HG03342 (cell line): ENCODE measurements around the gene HHLA2.

Experiments
- ATAC-seq: cut with Tn5 transposase; IDR thresholded peaks from one replicate; pipeline ENCODE4 v1.9.1; 2021; ENCODE audit warnings: mild to moderate bottlenecking, moderate library complexity; ENCODE audit not compliant: unreplicated experiment

Gene HHLA2

DNA sequence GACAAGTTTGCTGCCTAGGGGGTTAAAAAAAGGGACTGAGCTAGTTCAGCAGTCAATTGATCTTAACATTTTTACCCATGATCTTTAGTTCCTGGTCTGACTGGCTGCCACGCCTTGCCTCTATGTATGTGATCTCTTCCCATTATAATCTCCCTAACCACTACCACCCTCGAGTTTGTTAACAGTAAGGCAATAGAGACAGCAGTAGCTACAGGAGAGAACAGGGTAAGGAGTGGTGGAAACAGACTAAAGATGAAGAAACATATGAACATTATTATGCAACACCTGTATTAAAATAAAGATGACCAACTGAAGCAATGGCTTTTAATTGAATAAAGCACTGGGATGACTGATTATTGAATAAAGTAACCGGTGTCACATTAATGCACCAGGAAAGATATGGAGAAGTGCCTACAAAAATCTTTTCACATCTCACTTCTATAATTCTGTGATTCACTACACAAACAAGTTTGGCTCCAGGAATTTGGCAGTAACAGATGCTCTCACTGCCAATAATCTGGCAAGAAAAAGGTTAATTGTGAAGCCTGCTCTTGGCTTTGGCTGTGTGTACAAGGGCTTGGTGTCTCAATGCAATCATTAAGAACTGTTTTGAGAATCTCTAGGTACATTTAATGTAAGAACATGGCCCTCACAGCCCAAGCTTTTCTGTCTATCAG lies 95.7 kb downstream of the HHLA2 start:
- no peak for ATAC-seq

DNA sequence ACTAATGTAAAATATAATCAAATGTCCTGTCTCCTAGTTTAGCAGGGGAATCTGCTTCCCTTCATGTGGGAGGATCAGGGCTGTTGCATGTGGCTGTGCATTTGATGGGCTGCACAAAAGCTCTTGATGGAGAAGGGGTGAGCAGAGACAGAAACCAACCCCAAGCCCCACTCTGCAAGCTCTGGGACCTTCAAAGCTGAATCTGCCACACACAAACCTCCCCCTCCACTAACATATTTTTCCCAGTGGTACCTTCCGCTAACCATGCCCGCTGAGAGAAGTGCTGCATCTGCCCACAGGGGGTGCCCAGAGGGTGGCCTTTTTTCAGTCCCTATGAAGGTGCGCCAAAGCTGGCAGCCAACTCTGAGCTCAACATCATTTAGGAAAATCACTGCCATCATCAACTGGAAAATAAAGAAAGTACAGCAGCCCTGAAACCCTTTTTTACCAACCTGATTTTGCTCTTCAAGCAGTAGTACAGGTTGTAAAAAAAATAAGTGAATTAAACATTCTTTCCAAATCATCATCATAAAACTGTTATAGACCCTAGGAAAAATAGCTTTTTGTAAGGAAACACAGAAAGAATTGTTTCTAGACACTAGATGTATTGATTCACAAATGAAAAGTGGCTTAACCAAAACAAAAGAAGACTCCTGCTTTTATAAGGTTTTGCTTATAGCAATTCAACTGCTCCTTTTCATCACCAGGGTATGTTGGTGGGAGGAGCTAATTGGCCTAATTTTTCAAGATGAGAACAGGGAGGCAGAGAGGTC lies 97.0 kb downstream of the HHLA2 start:
- ATAC-seq, result no peak

DNA sequence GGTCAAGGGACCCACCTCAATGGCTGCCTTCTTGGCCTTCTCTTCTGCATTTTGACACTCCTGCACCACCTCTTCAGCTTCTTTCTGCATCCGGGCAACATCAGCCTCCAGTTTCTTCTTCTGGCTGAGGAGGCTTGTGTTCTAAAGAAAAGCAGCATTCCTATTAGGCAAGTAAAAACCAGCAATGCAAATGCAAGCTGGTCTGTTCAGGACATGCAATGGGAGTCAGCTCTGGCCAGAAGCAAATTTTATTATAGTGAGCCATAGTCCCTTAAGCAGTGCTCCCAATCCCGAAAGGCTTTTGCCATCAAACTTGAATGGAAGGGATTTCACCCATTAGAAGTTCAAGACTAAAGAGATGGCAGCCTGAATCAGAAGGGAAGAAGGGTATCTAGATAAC lies 97.7 kb downstream of the HHLA2 start:
- no peak for ATAC-seq

DNA sequence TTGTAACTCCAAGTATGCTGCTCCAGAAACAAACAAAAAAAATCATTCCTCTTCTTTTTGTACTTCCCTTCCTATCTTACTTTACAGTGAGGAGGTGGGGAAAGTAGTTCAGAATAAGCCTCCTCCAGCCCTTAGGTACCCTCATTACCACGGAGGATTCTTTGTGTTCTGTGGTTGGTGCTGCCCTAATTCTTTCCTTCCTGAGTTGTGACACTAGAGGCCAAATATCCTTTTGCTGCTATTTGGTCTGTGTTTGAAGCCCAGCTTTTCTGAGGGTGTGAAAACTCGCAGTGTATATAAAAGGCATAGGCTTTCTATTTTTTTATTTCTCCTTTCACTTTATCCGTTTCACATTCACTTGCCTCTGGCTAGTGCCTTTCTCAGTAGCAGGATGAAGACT lies 98.2 kb downstream of the HHLA2 start:
- ATAC-seq, result no peak

DNA sequence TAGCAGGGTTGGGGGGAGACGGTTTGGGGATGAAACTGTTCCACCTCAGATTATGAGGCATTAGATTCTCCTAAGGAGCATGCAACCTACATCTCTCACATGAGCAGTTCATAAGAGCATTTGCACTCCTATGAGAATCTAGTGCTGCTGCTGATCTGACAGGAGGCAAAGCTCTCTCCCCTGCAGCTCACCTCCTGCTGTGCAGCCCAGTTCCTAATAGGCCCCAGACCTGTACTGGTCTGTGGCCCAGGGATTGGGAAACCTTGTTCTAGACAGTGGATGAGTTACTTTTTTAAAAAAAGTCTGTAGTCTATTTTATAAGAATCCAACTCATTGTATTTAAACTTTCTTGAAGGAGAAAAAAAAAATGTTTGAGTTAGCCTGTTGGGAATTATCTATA lies 100.0 kb downstream of the HHLA2 start:
- no peak for ATAC-seq

DNA sequence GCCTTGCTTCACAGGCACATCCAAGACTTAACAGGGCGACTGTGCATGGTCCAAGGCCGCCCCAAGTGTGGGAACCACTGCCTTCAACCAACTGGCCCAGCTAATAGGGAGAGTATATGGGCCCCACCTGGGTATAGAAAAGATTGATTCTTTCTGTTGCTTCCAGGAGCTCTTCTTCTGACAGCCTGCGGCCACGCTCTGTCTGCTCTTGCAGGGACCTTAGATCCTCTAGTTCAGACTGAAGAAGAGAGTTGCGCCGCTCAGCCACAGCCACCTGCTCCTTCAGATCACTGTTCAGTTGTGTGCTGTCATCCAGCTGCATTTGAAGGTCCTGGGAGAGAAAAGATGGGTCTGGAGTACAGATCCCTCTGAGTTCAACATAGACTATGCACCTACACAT lies 102.2 kb downstream of the HHLA2 start:
- no peak for ATAC-seq

DNA sequence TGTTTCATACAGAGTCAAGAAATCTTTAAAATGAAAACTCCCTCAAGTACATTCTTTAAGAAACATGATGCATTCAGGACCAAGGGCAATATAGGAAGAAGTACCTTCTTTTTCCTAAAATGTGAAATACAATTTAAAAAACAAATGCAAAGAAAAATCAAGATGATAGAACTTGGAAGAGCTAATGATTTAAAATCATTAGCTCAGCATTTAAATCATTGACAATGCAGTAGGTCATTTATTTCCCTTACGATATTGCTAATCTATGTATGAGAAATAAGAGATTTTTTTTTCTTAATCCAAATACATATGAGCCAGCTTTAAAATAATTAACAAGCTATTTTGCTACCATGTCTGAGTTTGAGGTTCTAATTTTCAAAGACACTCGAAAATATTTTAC lies 105.5 kb downstream of the HHLA2 start:
- no peak for ATAC-seq

DNA sequence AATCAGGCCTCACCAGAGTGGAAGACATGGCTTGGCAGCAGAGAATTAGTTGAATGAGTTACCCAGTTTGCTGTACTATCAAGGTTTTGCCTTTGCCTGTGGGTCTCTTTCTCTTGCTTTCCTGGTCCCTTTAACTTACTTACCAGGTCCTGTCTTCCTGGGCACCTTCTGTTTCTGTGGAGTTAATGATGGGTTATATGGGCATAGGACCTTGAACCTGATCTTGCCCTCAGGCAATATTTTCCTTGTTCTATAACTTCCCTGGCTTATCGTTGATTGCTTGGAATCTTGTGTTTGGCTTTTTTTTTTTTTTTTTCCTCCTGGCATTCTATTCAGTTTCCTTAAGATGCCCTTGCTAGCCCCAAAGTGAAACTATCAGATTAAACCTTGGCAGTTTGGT lies 106.8 kb downstream of the HHLA2 start:
- ATAC-seq, result no peak

DNA sequence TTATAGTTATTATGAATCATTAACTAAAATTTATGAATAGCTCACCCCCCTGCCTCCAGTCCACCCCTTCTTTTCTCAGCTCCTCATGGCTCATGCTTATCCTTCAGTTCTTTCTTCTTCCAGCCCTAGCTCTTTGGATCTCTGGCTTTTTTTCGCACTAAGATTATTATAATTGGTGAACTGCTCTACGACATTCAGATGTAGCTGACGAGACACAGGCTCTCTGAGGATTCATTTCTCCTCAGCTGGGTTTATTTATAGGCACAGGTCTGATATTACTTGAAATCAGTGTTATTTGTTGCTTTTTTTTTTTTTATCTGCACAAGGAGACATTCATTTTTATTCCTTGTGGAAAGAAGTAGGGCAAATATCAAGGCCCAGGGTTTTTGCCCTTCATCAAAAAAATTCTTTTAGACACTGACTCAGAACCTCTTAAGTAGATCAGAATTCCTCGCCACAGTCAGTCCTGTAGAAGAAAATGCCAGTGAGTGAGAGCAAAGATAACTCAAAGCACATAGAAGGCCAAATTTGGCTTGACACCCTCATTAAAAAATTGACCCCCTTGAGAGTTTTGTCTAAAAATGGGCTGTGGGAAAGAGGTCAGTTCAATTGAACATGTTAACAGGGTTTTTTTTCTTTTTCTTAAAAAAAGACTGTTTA lies 107.5 kb downstream of the HHLA2 start:
- ATAC-seq, result no peak

DNA sequence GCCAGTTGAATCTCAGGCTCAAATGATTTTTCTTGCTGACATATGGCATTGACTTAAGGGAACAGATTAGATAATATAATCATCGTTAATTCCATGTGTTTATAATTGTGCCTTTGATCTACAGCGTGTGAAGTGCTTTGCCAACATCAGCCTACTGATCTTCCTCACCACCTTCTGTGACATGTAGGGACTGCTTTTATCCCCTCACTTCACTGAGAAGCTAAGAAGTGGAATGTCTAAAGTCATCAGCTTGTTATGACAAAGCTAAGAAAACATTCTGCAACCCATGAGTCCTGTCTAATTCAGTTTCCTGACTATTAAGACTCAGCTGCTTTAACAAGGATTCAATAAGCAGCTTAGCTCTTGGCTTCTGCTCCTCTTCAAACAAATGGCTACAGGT lies 108.0 kb downstream of the HHLA2 start:
- ATAC-seq, result no peak

DNA sequence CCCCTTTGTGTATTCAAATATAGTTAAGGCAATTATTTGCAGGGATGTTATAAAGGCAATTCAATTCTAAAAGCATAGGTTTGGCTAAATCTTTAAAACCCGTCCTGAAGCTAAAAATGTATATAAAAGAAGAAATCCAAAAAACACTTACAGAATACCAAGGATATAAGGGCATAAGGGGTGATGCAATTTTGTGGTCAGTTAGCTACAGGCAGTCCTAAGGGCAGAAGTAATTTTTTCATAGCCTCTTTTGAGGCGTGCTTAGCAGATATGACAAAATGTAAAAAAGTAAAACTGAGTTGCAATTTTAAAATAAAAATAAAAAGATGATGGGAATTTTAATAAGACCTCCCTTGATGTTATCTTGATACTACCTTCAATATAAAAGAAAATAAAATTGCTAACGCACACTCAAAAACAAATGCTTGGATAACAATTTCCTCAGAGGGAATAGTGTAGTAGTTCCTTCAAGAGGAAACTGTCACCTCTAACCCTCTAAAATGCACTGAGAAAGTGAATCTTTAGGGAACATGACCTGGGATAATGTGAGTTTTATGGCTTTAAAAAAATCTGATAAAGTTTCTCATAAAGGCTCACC lies 109.8 kb downstream of the HHLA2 start:
- no peak for ATAC-seq

DNA sequence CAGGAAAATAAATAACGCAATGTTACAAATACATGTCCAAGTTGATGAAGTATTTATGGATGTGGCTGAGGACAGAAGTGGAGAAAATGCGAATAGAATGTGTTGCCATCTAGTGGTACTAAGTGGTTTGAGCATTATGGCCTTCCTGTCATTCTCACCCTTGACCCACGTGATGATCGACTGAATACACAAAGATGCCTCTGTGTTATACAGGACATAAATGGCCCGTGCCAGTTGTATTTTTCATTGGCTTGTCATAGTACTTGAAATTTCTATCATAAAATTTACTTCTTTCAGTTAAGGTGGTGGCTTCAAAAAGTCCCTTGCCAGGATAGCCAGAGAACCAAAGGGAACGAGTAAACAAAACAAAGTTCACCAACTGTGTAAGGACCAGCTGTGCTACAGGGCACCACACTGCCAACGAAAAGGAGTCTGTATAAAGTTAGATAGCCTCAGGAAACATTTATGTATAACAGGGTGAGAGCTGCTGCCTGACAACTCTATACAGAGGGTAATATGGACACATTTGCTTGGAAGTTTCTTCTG lies 110.4 kb downstream of the HHLA2 start:
- peak; percentile 96 for ATAC-seq

DNA sequence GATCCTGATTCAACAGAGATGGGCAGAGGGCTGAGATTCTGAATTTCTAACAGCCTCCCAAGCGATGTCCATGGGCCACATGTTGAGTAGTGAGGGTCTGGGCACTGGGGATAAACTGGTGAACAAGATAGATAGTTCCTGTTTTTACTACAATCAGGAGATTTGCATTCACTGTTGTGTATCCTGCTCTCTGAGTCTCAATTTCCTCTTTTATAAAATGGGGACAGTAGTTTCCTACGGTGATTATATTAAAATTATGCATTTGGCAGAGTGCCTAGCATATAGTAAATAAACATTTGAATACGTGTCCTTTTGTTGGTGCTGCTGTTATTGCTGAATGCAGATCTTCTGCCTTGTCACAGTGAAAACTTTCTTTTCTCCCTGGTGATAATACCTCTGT lies 111.5 kb downstream of the HHLA2 start:
- ATAC-seq, result no peak

DNA sequence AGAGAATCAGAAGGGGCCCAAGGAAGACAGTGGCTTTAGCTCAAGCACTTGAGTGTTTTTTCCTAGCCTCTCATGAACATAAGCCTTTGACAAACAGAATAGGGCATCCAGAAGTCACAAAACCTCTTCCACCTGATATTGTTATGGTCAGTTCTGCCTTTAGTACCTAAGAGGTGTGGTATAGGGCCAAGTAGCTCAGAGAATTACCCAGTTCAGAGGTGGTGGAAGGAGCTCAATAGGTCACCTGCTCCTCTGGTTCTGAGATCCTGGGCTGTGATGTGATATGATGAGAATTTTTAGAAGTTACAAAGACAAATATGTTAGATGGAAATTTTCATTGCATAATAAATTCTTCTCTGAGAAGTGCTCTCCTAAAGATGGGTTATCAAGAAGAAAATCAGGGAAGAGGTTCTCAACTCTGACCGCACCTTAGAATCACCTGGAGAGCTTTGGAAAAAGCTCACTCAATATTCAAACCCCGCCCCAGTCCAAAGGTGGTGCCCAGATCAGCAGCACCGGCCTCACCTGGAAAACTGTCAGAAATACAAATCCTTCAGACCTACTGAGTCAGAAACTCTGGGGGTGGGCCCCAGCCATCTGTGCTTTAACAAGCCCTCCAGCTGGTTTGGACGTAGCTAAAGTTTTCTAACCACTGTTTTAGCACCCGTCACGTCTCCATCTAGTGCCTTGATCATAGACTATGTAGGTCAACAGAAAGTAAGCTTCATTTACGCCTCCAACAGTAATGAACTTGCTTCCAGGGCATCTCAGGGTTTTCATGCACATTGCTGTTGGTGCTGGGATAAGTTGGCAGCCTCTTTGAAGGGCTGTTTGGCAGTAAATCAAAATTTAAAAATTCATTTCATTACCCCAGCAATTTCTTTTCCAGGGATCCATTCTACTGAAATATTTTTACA lies 112.8 kb downstream of the HHLA2 start:
- no peak for ATAC-seq

DNA sequence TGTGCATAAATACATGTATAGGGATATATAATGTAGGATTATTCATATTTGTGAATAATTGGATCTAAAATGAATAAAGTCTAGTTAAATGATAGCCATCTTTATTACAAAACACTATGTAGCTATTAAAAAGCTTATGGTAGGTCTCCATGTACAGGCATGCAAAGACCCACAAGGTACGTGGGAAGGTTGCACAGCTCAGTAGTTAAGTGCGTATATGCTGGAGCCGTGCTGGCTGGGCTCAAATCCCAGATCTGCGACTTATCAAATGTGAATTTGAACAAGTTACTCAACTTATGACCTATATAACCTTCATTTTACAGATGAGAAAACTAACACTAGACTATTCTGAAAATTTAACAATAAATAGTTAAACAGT lies 113.4 kb downstream of the HHLA2 start:
- no peak for ATAC-seq

DNA sequence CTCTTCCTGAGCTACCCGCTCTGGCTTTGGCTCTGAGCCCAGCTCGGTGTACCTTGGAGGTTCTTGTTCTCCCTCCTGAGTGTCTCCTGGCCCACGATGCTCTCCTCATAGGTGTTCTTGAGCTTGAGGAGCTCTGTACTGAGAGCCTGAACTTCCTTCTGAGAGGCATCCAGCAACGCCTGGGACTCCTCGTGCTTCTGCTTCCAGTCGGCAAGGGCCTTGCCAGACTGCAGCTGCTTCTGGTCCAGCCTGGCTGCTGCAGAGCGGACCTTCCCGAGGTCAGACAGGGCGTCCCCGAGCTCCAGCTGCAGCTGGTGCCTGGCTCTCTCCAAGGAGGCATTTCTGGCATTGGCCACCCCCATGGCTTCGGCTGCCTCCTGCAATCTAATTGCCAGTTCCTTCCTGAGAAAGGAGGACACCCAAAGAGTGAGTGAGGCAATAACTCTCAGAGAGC lies 114.2 kb downstream of the HHLA2 start:
- no peak for ATAC-seq

DNA sequence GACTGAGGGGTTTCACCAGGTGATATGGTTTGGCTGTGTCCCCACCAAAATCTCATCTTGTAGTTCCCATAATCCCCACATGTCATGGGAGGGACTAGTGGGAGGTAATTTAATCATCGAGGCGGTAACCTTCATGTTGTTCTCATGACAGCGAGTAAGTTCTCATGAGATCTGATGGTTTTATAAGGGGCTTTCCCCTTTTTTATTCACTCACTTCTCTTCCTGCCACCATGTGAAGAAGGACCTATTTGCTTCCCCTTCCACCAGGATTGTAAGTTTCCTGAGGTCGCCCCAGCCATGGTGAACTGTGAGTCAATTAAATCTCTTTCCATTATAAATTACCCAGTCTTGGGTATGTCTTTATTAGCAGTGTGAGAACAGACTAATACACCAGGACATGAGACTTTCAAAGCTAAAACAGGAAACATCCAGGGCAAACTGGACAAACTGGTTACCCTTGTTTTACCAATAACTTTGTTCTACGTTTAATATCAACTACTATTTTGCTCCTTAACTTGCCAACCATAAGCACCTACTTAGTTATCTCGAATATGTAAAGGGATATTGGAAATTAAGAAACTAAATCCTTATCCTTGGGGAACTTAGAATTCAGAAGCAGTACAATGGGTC lies 115.9 kb downstream of the HHLA2 start:
- no peak for ATAC-seq

DNA sequence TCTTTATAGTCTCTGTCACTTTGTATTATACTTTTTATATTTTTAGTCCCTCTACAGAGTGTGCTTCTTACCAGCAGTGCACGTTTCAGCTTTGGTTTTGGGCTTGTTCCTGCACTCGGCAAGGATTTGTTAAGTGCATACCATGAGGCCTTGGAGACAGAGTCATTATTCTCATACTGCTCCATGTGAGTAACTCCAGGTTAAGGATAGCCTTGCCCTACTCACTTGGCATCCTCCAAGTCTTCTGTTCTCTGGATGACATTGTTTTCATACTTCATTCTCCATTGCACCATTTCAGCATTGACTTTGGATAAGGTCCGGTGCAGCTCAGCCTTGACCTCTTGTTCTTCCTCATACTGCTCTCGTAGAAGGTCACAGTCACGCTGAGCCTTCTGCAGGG lies 117.7 kb downstream of the HHLA2 start:
- ATAC-seq, result no peak

DNA sequence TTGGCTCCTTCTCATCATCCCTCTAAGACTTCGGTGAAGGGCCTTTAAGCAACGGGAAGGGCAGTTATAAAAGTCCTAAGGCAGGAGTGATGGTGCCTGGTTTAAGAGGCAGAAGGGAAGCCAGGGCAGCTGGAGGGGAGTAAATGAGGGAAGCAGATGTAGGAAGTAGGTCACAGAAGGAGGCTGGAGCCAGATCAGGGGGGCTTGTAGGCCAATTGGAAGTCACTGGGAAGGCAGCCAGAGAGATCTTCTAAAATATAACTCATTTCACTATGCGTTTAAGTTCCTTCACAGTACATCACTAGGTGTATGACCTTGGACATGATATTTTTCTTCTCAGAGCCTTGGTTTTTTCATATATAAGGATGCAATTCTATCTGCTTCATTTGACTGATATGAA lies 119.3 kb downstream of the HHLA2 start:
- ATAC-seq, result no peak
